GM12878 (cell line): ENCODE results near the gene CDC16. TPM values are rescaled to one million over a fixed set of nuclear protein-coding genes. Genes with fewer than 3 reads are reported as not detected.

Experiments
- ASH2L ChIP-seq: fragments of 300-600, 200-600 bp; sonication (generic); IDR thresholded peaks from 2 replicates; pipeline ENCODE4 v1.6.1; 2017; ENCODE audit warnings: low read depth, mild to moderate bottlenecking, borderline replicate concordance
- BCL3 ChIP-seq: IDR thresholded peaks from 2 replicates; pipeline ENCODE4 v1.6.1; 2011; ENCODE audit warnings: borderline replicate concordance, low read depth, mild to moderate bottlenecking, moderate library complexity, low read length; ENCODE audit not compliant: insufficient read depth, poor library complexity, severe bottlenecking
- E2F4 ChIP-seq: IDR thresholded peaks from 2 replicates; pipeline ENCODE4 v1.6.1; 2012; ENCODE audit warnings: low read depth, low read length, improper control_type of control experiment
- ETV6 ChIP-seq, 2 experiments: fragments of 450-650 bp in 1 of 2; IDR thresholded peaks in 1 of 2; conservative IDR thresholded peaks in 1 of 2; 2 replicates each; pipeline ENCODE4 v1.6.1; 2014; ENCODE audit warnings: antibody characterized with exemption in 1 of 2, borderline replicate concordance in 1 of 2, low read depth in 1 of 2, mild to moderate bottlenecking in 1 of 2, moderate library complexity in 1 of 2
- GABPA ChIP-seq: IDR thresholded peaks from 2 replicates; pipeline ENCODE4 v1.6.1; 2014; ENCODE audit warnings: antibody characterized with exemption, low read depth, mild to moderate bottlenecking, inconsistent platforms
- HCFC1 ChIP-seq: fragments of 150-350 bp; IDR thresholded peaks from 2 replicates; pipeline ENCODE4 v1.6.1; 2014; ENCODE audit warnings: low read length
- KAT2A ChIP-seq: conservative IDR thresholded peaks from 2 replicates; pipeline ENCODE4 v1.6.1; 2011; ENCODE audit warnings: low read depth, low read length; ENCODE audit not compliant: control insufficient read depth
- MAX ChIP-seq: IDR thresholded peaks from 2 replicates; pipeline ENCODE4 v1.6.1; 2012; ENCODE audit warnings: low read depth, low read length, improper control_type of control experiment
- NFXL1 ChIP-seq: fragments of 450-650 bp; IDR thresholded peaks from 2 replicates; pipeline ENCODE4 v1.6.1; 2017; ENCODE audit warnings: antibody characterized with exemption, mild to moderate bottlenecking, borderline replicate concordance
- NFYB ChIP-seq: IDR thresholded peaks from 2 replicates; pipeline ENCODE4 v1.6.1; 2011; ENCODE audit warnings: low read depth, mild to moderate bottlenecking, low read length, improper control_type of control experiment, moderate library complexity; ENCODE audit not compliant: insufficient read depth
- PKNOX1 ChIP-seq: fragments of 450-650 bp; IDR thresholded peaks from 2 replicates; pipeline ENCODE4 v1.6.1; 2016; ENCODE audit warnings: mild to moderate bottlenecking
- RBBP5 ChIP-seq: fragments of 200-600 bp; sonication (generic); conservative IDR thresholded peaks from 2 replicates; pipeline ENCODE4 v1.6.1; 2016
- SP1 ChIP-seq: IDR thresholded peaks from one replicate; pipeline ENCODE4 v1.6.1; 2011; ENCODE audit warnings: low read depth, low read length
- SRF ChIP-seq, 2 experiments: IDR thresholded peaks; 2 replicates each; pipeline ENCODE4 v1.6.1; 2011; ENCODE audit warnings: low read depth in 2 of 2, low read length in 2 of 2, mild to moderate bottlenecking in 1 of 2, moderate library complexity in 1 of 2
- TCF3 ChIP-seq: IDR thresholded peaks from 2 replicates; pipeline ENCODE4 v1.6.1; 2012; ENCODE audit warnings: low read depth, mild to moderate bottlenecking, low read length, borderline replicate concordance; ENCODE audit not compliant: insufficient read depth
- USF2 ChIP-seq: IDR thresholded peaks from 2 replicates; pipeline ENCODE4 v1.6.1; 2011; ENCODE audit warnings: low read depth, low read length, improper control_type of control experiment, borderline replicate concordance
- ZNF592 ChIP-seq: fragments of 450-650 bp; IDR thresholded peaks from 2 replicates; pipeline ENCODE4 v1.6.1; 2017; ENCODE audit warnings: mild to moderate bottlenecking, moderate library complexity
- polyA plus RNA-seq, 11 experiments: library from polyadenylated mRNA; depleted of rRNA in 4 of 11; unstranded in 6 of 11; stranded (reverse) in 5 of 11; fragments of >200 nt; fragmentation: Nextera tagmentation in 4 of 11; fragmentation: Illumina TruSeq in 1 of 11; extraction: Ambion mirVana in 4 of 11; extraction: Trizol in 1 of 11; gene quantifications; 1 replicate in 1 of 11; 2 replicates in 10 of 11; pipeline versions ENCODE4 v1.2.1 to v1.2.3, GENCODE V29; 2011 to 2016; ENCODE audit warnings: inconsistent platforms in 2 of 11, missing spikeins in 2 of 11, low read depth in 1 of 11
- total RNA-seq, 4 experiments: library from RNA; depleted of rRNA in 3 of 4; stranded (reverse); fragments of >200 nt in 3 of 4; fragmentation: Illumina TruSeq in 1 of 4; extraction: Trizol in 1 of 4; gene quantifications; 2 replicates each; pipeline versions ENCODE4 v1.2.1 to v1.2.3, GENCODE V29; 2013 to 2021

CDC16 gene
- total and polyA plus RNA-seq, 10 of the 15 experiments (the other 5 are each of a cell fraction or from before 2014, with no cell fraction given): 15.4 to 92.9 (median 31.4) TPM

- TF ChIP-seq KAT2A (no peak), SRF (IDR thresholded peaks at IDR 0.05; ENCODE audit: low read depth in 2 of 2, low read length in 2 of 2) (peak in 1 of 2 experiments; percentile 84; a peak in 2 of 4 replicates), NFYB (peak; percentile 48; the same call in 1 of the 2 replicates), ASH2L (peak; percentile 57; the same call in 1 of the 2 replicates), ZNF592 (no peak), BCL3 (no peak), USF2 (no peak; the same call in 1 of the 2 replicates), ETV6 (conservative IDR thresholded peaks at IDR 0.05 in 1 of 2, IDR thresholded peaks at IDR 0.05 in 1 of 2; ENCODE audit: borderline replicate concordance in 1 of 2, low read depth in 1 of 2) (no peak), SP1 (peak; percentile 75), GABPA (peak; percentile 95), HCFC1 (peak; percentile 69), RBBP5 (no peak), NFXL1 (no peak), MAX (peak; percentile 98), TCF3 (peak; percentile 77), E2F4 (peak; percentile 80), PKNOX1 (peak; percentile 34)
Measured at GRCh38 chr13:114234645-114235421, at the start of gene CDC16 (continued).
